SH-SY5Y (cell line): ENCODE data around the gene HTR3B.

Source experiments
- GATA2 ChIP-seq: IDR thresholded peaks from 2 replicates; pipeline ENCODE4 v1.6.1; 2011; ENCODE audit warnings: mild to moderate bottlenecking, low read depth, low read length
- GATA3 ChIP-seq: IDR thresholded peaks from 2 replicates; pipeline ENCODE4 v1.6.1; 2011; ENCODE audit warnings: low read depth, mild to moderate bottlenecking, low read length, moderate library complexity

DNA sequence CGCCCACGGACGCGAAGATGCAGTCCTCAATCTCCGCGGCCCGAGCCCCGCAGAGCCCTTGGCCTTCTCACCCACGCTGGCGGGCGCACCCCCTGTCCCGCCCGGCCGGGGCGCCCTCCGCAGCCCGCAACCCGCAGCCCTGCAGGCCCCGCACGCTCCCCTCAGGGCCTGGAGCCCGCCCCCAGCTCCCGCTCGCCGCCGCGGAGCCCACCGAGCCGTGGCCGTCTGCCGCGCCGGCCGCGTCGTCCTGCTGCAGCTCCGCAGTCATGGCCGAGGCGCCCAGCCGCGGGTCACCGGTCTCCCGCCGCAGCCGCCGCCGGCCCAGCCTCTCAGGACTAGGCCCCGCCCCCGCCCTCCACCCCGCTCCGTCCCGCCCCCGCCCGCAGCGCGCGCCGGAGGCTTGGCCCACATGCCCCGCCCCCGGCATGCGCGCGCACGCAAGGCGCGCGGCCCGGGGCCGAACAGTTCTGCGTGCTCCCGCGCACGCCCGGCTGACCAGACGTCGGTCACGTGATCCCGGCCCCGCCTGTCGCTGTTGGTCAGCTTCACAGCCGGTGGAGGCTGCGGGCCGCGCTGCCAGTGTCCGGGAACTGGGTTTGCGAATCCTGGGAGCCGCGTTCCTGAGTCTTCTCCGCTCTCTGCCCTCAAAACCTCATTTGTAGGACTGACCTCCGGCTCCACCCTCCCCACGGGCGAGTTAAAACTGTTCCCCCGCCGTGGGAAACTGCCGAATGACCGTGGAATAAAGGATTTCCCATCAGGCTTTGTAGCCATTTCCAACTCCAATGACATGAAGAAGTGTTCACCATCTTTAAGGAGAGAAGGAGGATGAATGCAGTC, 29.1 kb upstream of the HTR3B start, which contains the start of gene USP28:
- no peak; the same call in 1 of the 2 replicates for TF ChIP-seq GATA2
- no peak for TF ChIP-seq GATA3
